ENCODE data around the gene HRH2.
"Not testable (repeated sequence)": the region's sequence is repeated elsewhere in the genome, so short reads cannot be mapped to it uniquely, and the experiment has no call there.

HRH2 gene

DNA sequence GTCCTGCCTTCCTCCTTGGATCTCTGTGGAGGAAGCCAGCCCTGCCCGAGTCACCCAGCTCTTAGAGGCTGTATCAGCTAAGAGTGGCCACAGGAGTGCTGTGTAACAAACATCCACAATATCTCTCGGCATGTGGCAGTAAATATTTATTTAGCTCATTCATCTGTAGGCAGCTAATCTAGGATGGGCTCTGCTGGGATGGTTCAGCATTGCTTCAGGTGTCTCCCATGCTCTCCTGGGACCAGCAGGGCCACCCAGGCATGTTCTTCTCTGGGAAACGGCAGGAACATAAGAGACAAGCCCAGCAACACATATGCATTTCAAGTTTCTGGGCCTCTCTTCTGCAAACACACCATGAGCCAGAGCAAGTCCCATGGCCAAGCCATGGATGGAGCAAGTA is 56.1 kb downstream of the HRH2 start:
- DNase-seq (ENCODE audit: low spot score) = no peak

DNA sequence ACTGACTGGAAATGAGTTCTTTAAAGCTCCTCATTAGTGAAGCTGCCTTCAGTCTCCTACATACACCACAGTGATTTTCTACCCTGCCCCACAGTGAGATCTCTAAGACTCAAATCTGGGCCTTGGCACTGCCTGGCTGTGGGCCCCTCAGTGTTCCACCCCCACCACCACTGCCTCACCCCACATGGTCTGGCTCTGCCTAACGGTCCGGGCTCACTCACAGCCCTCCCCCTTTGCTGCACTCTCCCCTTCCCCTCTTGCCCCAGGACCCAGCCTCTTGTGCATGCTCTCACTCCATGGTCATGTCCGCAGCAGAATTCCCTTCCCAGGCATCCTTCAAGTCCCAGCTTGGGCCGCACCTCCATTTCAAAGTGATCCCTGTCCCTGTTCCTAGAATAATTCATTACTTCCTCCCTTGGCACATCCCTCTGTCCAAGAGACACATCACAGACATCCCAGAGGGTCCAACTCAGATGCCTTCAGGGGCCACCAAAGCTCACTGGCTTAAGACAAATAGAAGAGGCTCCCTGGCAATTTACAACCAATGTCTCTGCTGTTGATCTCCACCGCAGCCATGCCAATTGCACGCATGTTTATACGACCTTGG is 56.7 kb downstream of the HRH2 start:
- DNase-seq (ENCODE audit: low spot score) = no peak

DNA sequence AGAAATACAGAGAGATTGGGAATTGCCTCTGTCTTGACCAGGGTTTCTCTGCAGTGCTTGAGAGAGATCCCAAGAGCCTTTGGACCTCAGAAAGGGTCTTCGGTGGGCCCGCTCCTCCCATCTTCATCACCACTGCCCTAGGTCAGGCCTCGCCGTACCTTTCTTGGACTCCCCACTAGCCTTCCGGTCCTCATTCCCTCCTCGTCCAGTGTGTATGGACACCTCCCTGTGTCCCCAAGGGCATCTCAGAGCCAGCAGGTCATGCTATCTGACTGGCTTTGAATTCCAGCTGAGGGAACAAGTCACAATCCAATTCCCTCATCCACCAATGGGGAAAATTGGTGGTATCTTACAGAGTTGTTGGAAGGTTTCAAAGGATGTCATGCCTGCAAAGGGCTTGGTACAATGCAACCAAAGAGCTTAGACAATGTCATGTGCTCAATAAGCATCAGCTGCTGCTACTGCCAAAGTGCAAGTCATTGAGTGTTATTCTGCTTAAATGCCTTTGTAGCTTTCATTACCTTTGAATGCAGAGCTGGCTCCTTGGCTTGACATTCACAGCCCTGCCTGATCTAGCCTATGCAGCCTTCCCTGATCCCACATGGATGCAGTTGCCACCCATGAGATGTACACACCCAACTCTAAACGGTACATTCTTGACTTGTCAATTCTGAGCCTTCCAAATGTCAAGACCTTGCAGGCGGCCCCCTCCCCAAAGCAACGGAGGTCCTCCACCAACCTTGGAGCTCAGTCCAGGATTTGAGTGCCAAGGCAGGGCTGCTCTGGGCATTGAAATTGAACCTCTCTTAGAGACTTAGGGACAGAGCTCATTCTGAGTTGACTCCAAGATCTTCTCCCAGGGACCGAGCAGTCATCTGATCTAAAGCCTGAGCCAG is 58.0 kb downstream of the HRH2 start:
- no peak for DNase-seq (ENCODE audit: low spot score)

DNA sequence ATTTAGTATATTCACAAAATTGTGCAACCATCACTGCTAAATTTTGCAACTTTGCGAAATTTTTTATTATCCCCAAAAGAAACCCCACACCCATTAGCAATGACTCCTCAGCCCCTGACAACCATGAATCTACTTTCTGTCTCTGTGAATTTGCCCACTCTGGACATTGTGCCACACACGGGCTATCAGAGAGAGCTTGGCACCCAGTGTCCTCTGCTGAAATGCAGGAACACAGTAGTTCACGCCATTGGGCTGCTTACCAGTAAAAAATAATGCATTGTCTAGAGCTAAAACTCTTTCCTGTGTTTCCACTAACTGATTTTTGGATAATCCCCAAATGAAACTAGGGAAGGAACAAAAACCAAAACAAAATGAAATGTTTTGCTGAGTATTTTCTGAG is 60.0 kb downstream of the HRH2 start:
- no peak for DNase-seq (ENCODE audit: low spot score)

DNA sequence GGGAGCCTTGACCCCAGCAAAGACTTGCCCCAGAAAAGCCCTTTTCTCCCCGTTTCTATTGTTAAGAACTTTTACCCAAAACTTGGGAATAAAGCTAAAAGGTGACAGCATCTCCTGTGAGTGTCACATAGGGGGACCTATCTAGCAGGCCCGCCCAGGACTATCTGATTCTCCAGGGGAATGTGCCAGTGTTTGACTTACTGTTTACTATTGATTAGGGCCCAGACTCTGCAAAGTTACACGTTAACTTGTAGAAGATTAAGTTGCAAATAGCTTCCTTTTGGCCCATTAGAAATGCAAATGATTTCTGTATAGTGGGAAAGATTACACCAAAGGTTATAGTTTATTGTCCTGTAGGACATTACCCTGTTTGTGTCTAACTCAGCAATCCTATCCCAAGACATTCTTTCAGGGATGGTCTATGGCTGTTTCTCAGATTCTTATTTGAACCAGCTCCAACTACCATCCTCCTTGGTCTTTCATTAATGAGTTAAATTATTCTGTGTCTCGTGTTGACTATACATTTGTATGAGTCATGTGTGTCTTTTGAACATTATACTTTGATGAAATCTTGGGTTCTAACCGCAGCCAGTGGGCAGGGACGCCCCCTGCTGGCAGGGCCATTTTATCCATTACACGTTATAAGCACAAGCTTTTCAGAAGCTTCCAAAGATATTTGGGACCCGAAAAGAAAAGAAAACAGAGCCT is 60.7 kb downstream of the HRH2 start:
- DNase-seq (ENCODE audit: low spot score) = peak; percentile 56

DNA sequence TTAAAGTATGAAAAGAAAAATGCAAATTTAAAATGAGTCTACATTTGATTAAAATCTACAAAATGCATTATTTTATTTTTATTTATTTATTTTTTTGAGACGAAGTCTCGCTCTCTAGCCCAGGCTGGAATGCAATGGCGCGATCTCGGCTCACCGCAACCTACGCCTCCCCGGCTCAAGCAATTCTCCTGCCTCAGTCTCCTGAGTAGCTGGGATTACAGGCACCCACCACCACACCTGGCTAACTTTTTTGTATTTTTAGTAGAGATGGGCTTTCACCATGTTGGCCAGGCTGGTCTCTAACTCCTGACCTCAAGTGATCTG is 61.2 kb downstream of the HRH2 start:
- DNase-seq (ENCODE audit: low spot score) = not testable (repeated sequence)

DNA sequence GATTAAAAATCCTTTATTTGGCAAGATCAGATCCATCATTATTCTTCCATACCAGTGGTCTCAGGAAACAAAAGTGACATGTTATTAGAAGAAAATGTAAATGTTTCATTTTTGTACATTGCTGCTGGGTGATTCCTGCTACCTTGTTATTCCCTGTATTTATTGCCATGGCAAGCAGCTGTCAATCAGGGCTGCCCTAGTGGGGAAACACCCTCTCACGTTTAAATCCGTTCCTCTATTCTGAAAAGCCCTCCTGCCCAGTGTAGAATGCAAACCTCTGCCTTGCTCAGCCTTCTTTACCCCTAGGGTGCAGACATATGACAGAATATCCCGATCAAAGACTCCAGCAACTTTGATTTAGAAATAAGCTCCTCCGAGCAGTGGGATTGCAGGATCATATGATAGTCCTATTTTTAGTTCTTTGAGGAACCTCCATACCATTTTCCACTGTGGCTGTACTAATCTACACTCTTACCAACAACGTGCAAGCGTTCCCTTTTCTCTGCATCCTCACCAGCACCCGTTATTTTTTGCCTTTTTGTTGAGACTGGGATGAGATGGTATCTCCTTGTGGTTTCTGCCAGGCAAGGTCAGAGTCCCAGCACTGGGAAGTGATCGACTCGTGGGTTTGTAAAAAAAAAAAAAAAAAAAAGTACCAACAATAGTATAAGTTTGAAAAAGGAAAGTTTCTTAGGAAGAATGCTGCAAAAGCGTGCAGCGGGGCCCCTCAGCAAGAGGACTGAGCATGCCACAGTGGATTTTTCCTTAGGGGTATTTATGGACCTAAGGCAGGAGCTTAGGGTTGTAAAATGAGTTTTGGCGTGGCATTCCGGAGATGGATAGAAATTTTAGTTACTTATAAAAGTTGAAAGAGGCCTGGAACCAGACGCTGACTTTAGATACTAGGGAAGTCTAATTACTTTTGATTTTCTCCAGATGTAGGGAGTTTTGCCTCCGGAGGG is 66.7 kb downstream of the HRH2 start:
- DNase-seq (ENCODE audit: low spot score) = no peak

DNA sequence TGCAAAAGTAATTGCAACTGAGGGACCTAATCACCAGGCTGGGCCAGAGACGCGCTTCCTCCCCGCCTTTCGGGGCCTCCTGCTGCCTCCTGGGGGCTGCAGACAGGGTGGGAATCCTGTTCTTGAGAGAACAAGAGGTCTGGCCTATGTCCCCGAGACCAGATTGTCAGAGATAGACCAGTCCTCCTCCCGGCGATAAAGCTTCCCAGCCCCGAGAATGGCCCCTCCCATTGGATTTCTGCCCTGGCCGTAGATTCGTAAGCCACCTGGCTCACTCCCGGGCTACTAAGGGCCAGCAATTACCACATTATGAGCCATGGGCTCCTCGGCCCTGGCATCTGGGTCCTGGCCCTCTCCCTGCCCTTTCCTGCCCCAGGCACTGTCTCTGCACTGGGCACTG is 70.4 kb downstream of the HRH2 start:
- DNase-seq (ENCODE audit: low spot score) = no peak

DNA sequence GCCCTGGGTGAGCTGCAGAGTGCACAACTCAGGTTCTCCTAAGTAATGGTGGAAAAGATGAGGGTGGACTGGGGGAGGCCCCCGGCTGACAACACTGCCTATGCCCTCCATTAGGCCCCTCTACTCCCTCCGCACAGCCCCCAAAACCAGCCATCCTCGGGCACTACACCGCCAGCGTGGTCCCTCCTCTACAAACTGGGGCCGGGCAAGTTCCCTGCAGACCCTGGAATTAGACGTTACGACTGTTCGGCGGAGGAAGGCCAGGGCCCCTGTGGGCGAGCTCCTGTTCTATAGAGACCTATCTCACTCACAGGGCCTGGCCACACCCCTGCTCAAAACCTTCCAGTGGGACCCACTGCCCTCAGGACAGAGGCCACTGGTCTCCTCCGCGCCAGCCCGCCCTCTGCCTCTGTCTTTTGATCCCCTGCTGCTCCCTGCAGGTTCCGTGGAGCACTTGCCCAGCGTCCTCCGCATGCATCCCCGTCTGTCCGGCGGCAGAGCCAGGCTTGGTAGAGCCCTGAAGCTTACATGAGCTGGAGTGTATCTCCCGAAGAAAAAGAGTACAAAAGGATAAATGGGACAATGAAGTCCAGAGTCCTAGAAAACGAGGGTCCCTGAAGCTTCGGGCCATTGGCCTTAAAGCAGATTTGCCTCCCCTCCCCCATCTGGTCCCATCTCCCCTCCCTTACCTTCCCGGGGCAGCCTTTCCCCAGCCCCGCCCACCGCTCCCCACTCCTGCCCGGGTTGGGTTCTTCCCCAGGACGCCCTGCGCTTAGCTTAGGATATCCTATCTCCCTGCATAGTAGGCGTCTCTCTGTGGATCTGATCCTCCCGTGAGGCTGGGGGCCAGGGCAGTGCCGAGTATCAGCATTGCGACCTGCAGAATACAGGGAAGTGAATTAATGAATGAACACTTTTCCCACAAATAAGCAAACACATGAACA is 71.3 kb downstream of the HRH2 start:
- DNase-seq (ENCODE audit: low spot score) = peak; percentile 41

DNA sequence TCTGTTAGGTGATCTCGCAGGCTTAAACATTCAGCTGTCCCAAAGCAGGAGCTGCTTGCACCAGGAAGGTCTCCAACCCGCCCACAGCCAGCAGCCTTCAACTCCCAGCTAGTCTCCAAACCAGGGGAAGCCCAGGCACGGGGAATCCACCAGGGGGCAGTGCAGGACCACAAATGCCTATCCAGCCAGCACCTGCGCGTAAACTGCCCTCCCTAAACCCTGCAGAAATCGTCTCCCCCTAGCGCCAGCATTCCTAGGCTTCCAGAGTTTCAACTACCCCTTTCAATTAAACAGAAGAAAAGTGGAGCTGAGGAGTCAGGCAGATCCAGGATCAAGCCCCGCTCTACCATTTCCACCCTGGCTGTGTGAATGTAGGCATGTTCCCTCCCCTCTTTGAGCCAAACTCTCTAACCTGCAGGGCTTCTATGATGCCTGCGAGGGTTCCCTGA is 72.0 kb downstream of the HRH2 start:
- DNase-seq (ENCODE audit: low spot score) = peak; percentile 92

DNA sequence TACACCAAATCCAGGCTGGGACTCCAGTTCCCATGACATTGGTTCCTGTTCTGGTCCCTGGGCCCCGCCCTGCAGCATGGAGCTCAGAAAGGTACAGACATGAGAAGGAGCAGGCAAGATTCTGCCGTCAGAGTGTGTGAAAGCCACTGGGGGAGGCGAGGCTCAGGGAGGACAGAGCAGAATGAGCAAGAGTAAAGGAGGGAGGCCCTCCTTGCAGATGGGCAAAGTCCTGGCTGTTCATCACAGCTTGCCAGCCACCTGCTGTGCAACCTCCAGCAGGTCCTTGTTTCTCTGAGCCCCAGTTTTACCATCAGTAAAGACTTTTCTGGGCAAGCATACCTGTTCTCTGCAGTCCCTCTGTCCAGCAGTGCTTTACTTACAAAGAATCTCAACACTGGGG is 73.3 kb downstream of the HRH2 start:
- DNase-seq (ENCODE audit: low spot score) = no peak

DNA sequence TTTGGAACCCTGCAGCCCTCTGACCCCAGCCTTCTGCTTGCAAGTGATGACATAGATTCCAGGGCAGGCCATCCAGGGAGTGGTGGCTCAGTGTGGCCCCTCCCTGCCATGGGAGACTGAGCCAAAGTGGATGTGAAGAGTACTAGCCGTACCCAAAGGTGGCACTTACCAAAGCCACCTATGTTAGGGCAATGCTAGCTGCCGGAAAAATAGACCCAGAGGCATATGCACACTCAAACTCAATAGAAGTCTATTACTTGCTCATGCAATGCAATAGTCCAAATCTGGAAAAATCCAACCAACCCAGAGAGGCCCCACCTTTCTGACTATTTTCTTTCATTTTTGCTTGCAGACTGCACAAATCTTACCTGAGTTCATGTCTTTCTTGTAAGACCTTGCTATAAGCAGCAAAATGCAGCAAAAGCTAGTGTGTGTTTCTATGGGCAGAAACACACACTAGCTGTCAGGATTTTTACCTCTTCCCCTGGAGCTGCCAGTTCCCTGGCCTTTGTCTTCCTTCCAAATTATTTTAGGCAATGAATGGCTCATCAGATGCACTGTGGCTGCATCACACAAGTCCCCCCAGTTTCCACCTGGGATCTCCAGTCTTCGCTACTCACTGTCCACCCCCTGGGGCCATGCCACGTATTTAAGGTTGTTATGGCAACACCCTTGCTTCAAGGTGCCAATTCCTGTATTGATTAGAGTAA is 74.0 kb downstream of the HRH2 start:
- DNase-seq (ENCODE audit: low spot score) = no peak

DNA sequence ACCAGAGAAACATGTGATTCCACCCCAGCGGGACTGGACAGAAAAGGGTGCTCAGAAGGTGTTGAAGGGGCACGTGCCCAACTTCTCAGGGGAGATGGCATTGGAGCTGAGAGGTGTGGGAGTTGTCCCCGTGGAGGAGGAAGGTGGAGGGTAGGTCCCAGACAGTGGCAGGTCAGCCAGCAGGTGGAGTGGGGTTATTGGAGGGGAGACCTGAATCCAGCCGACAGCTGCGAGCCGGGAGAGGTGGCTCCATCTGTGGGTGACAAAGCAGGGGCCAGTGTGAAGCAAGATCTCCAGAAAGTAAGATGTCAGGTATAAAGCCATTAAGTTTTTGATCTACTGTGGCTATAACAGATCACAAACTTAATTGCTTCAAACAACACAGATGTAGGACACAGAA is 75.1 kb downstream of the HRH2 start:
- no peak for DNase-seq (ENCODE audit: low spot score)

DNA sequence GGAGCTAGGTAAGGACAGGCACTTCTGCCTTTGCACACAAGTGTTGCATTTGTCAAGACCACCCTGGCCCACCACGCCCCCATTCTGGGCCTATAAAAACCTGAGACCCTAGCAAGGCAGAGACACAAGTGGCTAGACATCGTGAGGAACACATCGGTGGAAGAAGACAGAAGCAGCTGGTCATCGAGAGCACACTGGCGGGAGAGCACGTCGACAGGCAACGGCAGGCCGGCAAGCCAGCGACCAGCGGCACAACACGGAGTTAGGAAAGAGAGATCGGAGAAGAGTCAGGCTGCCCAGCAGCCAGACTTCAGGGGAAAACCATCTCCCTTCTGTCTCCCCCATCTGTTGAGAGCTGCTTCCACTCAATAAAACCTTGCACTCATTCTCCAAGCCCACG is 76.1 kb downstream of the HRH2 start:
- DNase-seq (ENCODE audit: low spot score) = no peak

DNA sequence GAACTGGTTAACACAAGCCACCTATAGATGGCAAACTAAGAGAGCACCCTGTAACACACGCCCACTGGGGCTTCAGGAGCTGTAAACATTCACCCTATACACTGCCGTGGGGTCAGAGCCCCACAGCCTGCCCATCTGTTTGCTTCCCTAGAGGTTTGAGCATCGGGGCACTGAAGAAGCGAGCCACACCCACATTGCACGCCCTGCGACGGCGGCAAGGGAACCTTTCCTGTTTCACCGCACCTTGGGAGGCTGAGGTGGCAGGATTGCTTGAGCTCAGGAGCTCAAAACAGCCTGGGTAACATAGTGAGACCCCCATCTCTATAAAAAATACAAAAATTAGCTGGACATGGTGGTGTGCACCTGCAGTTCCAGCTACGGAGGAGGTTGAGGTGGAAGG is 76.6 kb downstream of the HRH2 start:
- DNase-seq (ENCODE audit: low spot score) = no peak

DNA sequence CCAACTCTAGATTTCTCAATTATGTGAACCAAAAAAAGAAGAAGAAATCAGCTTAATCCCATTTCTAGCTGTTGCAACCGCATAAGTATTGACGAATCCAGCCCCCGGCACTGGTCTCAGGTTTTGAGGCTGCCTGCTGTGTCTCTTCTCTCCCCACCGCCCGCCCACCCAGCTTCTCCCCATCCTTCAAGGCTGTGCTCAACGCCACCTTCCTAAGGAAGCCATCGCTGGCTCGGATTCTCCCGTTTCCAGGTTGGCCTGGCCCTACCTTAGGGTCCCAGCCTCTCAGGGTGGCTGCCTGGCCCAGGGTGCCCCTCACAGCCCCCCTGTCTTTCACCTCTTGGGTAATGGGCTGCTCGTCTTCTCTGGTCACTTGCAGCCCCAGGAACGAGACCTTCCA is 77.8 kb downstream of the HRH2 start:
- no peak for DNase-seq (ENCODE audit: low spot score)

DNA sequence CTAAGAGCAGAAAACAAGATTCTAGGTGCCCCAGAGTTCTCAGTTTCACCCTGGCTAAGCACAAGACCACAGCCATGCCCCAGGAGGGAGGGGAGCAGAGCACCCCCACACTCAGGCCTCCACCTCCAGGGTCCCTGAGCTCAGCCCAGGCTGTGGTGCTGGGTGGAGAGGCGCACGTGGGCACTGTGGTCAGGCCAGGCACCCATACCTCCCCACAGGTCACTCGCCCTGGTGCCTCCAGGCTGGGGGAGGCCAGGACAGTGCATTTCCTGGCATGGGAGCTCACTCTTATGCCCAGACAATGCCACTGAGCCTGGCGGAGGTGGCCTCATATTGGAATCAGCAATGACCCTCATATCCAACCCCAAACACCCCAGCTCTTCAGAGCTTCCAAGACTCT is 78.8 kb downstream of the HRH2 start:
- DNase-seq (ENCODE audit: low spot score) = no peak

DNA sequence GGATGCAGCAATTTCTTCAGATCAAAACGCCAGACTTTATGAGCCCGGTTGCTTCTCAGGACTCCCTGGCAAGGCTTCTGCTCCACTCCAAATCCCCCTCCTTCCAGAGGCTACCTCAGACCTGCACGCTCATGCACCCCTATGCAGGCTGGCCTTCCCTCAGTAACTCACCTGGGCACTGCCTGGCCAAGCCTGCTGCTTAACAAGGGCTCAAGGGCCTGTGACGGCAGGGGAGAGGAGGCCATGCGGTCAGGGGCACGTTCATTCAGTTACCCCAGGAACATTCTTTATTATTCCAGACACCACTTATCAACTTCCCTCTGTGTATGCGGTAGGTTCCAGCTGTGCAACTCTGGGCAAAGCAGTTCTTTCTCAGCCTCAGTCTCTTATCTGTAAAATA is 79.6 kb downstream of the HRH2 start:
- DNase-seq (ENCODE audit: low spot score) = no peak

DNA sequence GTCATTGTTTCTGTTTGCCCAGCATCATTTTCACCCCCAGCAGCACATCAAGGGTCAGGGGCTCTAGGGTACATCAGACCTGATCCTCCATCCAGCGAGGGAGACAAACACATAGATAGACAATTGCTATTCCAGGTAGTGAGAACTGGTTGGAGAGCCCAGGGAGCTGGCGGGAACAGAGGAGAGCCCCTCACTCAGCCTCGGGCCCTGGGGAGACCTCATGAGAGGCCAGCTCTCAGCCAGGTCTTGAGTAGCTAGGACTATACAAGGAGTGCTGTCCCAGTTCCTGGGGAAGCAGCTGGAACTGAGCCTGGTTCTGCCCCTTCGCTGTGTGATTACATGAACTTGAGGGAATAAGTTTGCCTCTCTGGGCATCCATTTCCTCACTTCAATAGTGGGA is 80.3 kb downstream of the HRH2 start:
- DNase-seq (ENCODE audit: low spot score) = no peak

DNA sequence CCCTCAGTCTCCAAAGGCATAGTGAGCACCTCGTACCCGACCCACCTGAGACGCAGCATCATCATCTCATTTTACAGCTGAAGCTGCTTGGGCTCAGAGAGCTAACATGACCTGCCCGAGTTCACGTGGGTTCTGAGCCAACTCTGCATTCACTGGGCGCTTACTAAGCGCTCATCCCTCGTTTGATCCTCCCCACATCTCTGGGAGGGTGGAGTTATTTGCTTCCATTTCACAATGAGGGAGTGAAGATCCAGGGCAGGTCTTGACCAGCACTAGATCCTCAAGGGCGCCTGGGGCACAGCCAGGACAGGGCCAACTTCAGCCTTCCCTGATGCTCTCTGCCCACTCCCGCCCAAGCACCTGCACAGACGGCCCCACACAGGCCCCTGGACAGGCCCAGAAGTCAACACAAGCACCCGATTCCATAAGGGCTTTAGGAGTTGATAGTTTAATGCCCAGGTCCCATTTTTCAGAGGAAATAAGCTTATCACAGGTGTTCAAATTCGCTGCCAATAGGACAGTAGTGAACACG is 80.8 kb downstream of the HRH2 start:
- no peak for DNase-seq (ENCODE audit: low spot score)
